ENCODE measurements around the gene CTDNEP1.

Gene CTDNEP1

GRCh38 chr17:7266784-7267183 is 15.2 kb upstream of the CTDNEP1 start:
- H3K27ac ChIP-seq: peak overlapping the region; percentile 61
- TF ChIP-seq CTCF (IDR thresholded peaks at IDR 0.05): no peak
- TF ChIP-seq ZFX (IDR thresholded peaks at IDR 0.05; ENCODE audit: borderline replicate concordance): no peak

- TF ChIP-seq CTCF (IDR thresholded peaks at IDR 0.05) (no peak), ZFX (IDR thresholded peaks at IDR 0.05; ENCODE audit: borderline replicate concordance) (no peak)
- peak overlapping the region; percentile 99 for H3K27ac ChIP-seq
Measured at GRCh38 chr17:7263801-7264078, 12.2 kb upstream of the CTDNEP1 start.

- H3K27ac ChIP-seq: peak overlapping the region; percentile 99
- TF ChIP-seq ZFX (IDR thresholded peaks at IDR 0.05; ENCODE audit: borderline replicate concordance) (no peak), CTCF (IDR thresholded peaks at IDR 0.05) (no peak)
Measured at GRCh38 chr17:7262935-7263800, 11.6 kb upstream of the CTDNEP1 start.

- peak within 1 kb of the TSS; percentile 99 for H3K27ac ChIP-seq
- no peak for TF ChIP-seq ZFX (IDR thresholded peaks at IDR 0.05; ENCODE audit: borderline replicate concordance)
- TF ChIP-seq CTCF (IDR thresholded peaks at IDR 0.05): peak; percentile 47
Measured at GRCh38 chr17:7262192-7262934, 10.8 kb upstream of the CTDNEP1 start, which contains the start of gene CLDN7. CLDN7 (minus strand) TSS chr17:7262478; CDS start chr17:7262043, 435 bp downstream.

GRCh38 chr17:7261379-7262191 is 10.1 kb upstream of the CTDNEP1 start:
- no peak for TF ChIP-seq ZFX (IDR thresholded peaks at IDR 0.05; ENCODE audit: borderline replicate concordance)
- TF ChIP-seq CTCF (IDR thresholded peaks at IDR 0.05): no peak
- peak overlapping the region; percentile 99 for H3K27ac ChIP-seq

GRCh38 chr17:7260651-7261378 is 9.3 kb upstream of the CTDNEP1 start:
- H3K27ac ChIP-seq: peak overlapping the region; percentile 99
- TF ChIP-seq CTCF (IDR thresholded peaks at IDR 0.05) (no peak), ZFX (IDR thresholded peaks at IDR 0.05; ENCODE audit: borderline replicate concordance) (no peak)
